GM19467 (cell line): ENCODE measurements around the gene GNE.
"Not testable (repeated sequence)": the region's sequence is repeated elsewhere in the genome, so short reads cannot be mapped to it uniquely, and the experiment has no call there.

Experiments used
- ATAC-seq: cut with Tn5 transposase; IDR thresholded peaks from one replicate; pipeline ENCODE4 v1.9.1; 2021; ENCODE audit warnings: mild to moderate bottlenecking, moderate library complexity; ENCODE audit not compliant: unreplicated experiment

GNE gene, protein sequence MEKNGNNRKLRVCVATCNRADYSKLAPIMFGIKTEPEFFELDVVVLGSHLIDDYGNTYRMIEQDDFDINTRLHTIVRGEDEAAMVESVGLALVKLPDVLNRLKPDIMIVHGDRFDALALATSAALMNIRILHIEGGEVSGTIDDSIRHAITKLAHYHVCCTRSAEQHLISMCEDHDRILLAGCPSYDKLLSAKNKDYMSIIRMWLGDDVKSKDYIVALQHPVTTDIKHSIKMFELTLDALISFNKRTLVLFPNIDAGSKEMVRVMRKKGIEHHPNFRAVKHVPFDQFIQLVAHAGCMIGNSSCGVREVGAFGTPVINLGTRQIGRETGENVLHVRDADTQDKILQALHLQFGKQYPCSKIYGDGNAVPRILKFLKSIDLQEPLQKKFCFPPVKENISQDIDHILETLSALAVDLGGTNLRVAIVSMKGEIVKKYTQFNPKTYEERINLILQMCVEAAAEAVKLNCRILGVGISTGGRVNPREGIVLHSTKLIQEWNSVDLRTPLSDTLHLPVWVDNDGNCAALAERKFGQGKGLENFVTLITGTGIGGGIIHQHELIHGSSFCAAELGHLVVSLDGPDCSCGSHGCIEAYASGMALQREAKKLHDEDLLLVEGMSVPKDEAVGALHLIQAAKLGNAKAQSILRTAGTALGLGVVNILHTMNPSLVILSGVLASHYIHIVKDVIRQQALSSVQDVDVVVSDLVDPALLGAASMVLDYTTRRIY

DNA sequence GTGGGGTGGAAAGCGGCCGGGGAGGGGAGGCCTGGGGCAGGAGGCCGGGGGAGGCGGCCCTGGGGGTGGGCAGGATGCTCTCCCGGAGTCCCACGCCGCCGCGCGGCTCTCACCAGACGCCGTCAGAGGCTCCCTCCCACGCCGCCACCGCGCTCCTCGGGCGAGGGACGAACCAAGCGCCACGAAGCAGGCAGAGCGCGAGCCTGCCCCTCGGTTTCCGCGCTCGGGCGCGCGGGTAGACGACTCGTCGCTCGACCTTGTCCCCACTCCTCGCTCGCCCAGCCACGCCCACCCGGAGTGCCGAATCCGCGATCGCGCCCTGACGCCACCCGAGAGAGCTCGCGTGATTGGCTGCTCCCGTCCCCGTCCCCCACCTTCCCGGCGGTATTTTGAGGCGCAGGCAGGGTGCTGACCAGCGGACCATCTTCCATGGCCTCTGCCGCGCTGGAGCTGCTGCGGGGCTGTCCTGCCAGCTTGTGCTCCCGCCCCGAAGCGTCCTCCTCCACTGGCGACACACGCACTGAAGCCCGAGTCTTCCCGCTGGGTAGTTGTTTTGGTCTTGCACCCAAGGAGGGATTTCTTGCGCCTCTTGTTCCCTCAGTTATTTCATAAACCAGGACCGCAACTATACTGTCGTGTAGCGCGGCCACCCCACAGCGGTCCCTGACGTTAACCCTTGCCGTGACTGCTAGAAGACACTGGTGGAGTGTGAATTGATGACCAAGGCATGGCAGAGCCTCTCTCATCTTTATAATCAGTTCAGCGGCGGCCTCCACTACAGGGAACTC lies at the start of gene GNE:
GNE (minus strand) TSS at position 241 of the 788 bp plus-strand sequence. CDS start 9,093 bp downstream, outside the sequence.
- ATAC-seq = peak; percentile 81

DNA sequence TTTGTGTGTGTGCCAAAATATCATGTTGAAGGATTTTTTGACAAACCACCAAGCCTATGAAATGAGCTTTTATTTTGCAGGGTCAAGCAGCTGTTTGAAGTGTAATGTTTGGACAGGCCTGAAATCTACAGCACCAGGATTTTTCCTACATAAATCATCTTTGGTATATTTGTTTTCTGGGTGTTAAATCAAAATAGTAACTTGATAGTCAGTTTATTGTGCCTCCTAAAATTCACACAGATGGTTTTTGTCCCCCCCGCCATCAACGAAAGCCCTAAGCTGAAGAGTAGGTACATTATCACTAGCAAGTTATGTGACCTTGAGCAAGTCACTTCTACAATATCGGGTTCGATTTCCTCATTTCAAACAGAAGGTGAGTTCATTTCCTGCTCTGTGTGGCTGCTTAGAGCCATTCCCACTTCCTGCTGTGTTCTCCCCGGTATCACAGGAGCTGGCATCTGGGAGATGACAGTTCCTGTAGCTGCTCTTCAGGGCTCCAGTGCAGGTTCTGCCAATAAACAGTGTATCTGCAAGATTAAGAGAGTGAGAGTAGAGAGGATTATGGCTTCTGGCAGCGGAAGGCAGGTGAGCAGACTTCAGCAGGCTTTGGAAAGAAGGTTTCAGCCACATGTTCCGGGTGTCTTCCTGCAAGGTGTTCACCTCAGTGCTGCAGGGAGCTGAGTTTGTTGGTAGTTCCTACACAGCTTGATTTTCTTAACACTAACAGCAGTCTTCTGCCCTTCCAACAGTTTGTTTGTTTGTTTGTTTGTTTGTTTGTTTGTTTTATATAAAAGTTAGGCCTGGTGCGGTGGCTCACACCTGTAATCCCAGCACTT lies 48.4 kb upstream of the GNE start:
- no peak for ATAC-seq

DNA sequence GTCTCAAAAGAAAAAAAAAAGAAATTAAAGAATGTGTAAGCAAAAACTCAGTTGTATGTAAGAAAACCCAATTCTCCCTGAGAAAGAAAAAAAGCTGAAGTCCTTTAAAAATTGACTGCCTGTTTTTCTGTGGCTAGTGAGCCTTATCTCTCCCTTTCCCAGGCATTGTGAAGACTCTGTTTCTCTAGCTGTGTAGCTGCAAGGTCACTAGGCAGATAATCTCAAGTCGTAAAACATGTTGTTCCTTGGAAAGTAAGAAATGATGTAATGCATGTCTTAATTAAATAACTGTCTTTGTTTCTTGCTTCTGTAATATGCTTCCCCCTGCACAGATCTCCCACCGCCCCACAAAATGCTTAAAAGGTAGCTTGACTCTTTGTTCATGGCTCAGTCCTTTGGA lies 46.1 kb upstream of the GNE start:
- ATAC-seq = not testable (repeated sequence)

DNA sequence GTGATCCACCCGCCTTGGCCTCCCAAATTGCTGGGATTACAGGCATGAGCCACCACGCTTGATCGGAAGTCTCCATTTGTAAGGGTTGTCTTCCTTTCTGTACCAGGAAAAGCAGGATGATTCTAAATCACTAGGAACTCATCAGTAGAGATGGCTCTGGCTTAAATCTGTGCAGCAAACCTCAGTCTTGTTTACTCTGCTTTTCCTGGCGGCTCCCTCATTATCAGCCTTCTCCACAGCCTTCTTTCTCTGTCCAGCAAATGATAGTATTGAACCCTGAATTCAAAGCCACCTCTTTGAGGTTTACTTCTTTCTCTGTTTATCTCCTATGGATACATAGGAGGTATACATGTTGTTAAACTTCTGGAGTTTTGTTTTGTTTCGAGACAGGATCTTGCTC lies 43.0 kb upstream of the GNE start:
- ATAC-seq = no peak

DNA sequence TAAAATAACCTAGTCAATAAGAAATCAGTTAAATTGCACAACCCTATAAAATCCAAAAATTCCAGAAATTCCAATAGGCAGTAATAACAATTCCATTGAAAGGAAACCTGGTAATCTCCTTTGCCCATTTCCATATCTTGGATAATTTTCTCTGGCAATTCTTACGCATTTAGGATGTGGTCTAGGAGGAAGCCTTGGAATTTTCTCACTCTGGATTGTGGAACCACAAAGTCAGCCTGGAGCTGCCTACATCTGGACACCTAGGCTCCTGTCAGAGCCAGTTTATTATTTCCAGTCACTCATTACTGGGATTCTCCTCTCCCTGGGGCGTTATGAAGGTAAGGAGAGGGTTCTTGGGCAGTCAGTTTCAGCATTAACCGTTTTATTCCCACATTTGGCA lies 40.3 kb upstream of the GNE start:
- ATAC-seq = no peak

DNA sequence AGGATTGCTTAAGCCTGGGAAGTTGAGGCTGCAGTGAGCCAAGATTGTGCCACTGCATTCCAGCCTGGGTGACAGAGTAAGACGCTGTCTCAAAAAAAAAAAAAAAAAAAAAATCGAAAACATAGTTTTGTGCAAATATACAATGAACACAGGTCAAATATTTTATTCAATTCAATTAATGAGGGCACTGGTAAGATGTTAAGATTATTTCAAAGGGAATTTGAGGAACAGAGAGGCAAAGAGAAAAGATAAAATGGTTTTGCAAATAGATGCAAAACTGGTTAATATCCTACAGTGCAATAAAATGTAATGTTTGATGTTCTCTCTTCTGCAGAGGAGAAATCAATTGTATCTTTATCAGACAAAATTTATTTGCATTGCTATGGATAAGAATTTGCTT lies 39.5 kb upstream of the GNE start:
- ATAC-seq = no peak

DNA sequence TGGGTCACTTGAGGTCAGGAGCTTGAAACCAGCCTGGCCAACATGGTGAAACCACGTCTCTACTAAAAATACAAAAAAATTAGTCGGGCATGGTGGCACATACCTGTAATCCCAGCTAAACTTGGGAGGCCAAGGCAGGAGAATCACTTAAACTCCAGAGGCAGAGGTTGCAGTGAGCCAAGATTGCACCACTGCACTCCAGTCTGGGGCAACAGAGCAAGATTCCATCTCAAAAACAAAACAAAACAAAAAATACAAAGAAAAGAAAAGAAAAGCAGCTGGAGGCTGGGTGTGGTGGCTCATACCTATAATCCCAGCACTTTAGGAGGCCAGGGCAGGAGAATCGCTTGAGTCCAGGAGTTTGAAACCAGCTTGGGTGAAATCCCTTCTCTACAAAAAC lies 36.7 kb upstream of the GNE start:
- ATAC-seq = not testable (repeated sequence)

DNA sequence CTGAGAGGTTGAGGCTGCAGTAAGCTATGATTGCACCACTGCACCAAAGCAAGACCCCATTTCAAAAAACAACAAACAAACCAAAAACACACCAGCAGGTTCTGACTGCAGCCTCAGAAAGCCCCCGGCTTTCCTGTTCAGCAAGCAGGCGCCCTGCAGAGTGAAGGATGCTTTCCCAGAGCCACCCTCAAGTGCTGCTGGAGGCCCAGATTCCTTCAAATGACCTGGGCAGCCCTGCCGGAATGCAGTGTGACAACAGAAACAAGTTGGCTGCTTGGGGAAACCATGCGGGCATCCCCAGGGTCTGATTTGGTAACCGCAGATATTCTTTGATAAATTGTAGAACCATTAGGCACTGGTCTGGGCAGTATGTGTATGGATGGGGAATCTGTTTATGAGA lies 35.7 kb upstream of the GNE start:
- no peak for ATAC-seq

DNA sequence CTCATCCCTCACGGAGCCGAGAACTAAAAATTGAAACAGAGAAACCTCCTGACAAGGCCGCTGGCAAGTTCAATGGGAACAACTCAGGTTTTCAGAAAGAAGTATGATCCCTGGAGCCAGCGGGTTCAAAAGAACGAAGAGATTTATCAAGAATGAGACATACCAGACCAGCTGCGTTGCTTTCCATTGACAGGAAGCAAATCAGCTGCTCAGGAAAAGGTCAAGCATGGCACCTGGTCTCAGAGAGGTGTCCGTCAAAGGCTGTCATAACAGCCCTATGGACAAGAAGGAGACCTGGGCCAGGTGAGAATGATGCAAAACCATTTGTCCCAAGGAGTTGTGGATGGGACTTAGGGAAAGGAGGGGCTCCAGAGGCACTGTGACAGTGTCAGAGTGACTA lies 34.9 kb upstream of the GNE start:
- ATAC-seq = no peak

DNA sequence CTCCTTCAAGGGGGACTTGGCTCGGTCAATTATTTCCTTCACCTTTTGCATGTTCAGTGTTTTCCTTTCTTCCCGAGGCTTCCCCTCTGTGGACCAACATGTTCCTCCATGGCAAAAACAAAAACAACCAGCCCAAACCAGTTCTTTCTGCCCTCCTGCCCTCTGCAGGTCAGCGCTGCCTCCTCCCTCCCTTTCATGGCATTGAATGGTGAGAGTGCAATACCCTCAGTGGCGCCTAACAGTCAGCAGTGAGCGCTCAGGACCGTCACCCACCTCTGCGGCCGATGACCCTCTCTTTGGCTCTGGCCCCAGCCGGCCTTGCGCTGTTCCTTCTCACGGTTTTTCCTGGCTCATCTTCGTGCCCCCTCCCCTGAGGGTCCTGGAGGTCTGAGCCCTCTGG lies 34.4 kb upstream of the GNE start:
- ATAC-seq = no peak

DNA sequence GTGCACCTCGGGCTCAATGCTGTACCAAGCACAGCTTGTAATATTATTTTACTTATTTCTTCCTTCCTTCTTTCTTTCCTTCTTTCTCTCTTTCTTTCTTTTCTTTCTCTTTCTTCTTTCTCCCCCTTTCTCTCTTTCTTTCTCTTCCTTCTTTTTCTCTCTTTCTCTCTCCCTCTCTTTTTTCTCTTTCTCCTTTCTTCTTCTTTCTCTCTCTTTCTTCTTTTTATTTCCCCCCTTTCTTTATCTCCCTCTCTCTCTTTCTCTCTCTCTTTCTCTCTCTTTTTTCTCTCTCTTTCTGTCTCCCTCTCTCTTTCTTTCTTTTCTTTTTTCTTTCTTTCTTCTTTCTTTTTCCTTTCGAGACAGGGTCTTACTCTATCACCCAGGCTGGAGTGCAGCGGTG lies 32.7 kb upstream of the GNE start:
- ATAC-seq = no peak

DNA sequence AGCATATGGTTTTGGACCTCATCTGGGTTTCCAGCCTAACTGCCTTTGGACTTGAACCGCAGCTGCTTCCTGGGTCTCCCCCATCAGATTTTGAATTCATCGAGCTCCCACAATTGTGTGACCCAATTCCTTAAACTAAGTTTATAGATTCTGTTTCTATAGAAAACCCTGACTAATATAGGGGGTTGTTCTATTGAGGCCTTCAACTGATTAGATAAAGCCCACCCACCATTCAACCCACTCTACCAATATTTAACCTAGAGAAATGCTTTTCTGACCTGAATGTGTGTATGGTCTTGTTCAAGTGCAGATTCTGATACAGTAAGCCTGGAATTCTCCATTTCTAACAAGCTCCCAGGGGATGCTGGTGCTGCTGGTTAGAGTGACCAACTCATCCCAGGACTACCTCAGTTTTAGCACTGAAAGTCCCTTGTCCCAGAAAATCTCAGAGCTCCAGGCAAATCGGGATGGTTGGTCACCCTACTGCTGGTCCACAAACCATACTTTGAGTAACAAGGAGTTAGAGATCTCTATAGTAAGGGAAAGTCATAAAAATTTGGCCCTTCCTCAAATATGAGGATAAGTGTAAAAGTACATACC lies 31.7 kb upstream of the GNE start:
- ATAC-seq = no peak

DNA sequence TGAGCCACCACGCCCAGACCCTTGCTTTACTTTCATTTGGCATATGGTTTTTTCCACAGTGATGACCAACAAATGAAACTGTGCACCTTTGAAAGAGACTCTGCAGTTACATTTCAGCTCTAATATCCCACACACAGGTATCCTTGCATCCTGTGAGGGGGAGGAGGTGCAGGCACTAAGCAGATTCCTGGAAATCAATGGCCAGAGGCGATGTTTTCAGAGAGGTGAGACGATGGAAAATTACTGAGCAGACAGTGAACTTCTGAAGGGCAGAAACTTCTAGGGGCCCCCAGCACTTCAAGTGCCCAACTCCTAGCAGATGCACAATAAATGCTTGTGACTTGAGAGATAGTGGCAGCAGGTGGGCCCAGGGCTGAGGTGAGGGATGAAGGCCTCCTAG lies 29.8 kb upstream of the GNE start:
- no peak for ATAC-seq

DNA sequence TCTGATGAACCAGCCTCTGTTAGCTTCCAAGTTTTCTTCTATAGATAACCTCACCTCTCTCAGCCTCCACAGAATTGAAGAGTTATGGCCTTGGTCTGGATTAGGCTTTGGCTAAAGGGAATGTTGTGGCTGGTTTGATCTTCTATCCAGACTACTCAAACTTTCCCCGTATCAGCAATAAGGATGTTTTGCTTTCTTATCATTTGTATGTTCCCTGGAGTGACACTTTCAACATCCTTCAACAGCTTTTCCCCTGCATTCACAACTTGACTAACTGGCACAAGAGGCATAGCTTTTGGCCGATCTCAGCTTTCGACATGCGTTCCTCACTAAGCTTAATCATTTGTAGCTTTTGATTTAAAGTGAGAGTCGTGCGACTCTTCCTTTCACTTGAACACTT lies 28.1 kb upstream of the GNE start:
- no peak for ATAC-seq

DNA sequence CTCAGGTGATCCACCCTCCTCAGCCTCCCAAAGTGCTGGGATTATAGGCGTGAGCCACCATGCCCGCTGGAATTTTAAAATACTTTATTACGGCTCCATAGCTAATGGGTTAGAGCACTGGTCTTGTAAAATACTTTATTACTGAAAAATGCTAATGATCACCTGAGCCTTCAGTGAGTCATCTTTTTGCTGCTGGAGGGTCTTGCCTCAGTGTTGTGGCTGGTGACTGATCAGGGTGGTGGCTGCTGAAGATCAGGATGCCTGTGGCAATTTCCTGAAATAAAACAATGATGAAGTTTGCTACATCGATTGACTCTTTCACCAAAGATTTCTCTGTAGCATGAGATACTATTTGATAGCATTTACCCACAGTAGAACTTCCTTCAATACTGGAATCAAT lies 26.0 kb upstream of the GNE start:
- ATAC-seq = no peak

DNA sequence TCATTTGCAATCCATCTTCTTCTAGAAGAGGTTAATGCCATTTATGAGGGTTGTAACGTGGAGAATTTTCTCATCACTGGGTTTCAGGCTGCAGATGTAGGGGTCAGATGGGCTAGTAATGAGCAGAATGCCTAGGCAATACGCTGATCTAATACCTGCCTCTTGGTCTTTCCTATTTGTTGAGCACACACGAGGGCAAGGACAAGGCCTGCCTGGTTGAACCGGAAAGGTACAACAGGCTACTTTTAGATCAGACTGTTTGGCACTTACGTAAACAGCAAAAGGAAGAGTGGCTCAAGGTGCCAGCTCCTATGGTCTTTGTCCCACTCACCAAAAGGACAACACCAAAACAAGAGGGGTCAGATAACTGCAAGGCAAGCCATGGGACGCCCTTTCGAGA lies 24.0 kb upstream of the GNE start:
- ATAC-seq = no peak

DNA sequence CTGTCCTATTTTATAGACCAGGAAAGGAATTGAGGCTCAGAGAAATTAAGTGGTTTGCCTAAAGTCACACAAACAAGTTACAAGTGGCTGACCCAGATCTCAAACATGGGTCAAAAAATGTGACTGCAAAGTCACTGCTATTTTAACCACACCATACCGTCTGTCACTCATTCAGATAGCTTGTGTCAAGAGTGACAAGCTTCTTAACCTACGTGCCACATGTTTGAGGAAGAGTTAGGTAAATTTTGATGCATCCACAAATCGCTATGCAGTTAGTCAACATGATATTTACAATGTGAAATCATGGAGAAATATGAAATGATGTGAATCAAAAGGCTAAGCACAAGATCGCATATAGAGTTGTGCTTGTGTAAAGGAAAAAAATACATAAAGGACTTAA lies 22.7 kb upstream of the GNE start:
- ATAC-seq = no peak

DNA sequence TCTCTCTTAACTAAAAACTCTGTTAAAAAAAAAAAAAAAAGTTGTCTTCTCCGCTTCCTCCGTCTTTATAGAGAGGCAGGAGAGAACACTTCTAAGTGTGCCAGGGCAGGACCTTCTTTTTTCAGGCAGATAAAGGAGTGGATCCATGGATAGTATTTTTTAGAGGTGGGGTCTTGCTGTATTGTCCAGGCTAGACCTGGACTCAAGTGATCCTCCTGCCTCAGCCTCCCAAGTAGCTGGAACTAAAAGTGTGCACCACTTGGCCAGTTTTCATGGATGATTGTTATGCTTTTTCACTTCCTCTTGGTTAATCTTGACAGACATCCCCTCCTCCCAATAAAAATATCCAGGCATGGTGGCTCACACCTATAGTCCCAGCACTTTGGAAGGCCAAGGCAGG lies 20.0 kb upstream of the GNE start:
- ATAC-seq = no peak

DNA sequence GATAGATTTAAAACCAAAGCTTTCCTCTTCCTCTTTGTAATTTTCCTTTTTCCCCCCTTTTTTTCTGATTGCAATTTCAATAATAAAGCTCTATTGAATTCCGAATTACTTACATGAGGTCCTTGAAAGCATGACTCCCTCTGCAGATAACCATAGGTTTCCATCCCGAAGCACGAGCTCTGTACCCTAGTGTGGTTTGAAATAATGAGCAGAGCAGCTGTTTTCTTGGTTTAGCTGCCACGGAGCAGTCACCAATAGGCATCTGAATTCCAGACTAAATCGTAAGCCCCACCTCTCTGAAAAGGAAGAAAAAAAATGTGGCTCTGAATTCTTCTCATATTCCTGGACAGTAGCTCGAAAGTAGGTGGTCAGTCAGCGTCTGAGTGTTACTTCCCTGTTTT lies 18.5 kb upstream of the GNE start:
- ATAC-seq = no peak

DNA sequence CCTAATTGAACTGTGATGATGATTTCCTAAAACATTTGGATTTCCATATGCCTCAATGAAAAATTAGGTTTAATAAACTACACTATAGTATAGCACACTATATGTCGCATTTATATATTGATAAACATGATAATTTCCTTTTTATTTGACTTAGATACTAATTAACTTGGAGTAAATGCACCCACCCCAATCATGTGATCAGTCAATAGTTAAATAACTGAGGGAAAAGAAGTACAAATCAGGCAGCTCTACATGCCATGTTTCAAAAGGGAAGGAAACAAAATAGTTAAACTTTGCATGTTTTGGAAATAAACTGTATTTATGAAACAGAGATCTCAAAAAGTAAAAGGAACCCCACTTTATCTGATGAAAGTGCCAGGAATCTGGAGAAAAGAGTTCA lies 18.0 kb upstream of the GNE start:
- ATAC-seq = no peak
